ENCODE data around the gene NCOA6.
"Not testable (repeated sequence)": the region's sequence is repeated elsewhere in the genome, so short reads cannot be mapped to it uniquely, and the experiment has no call there.

Gene NCOA6

DNA sequence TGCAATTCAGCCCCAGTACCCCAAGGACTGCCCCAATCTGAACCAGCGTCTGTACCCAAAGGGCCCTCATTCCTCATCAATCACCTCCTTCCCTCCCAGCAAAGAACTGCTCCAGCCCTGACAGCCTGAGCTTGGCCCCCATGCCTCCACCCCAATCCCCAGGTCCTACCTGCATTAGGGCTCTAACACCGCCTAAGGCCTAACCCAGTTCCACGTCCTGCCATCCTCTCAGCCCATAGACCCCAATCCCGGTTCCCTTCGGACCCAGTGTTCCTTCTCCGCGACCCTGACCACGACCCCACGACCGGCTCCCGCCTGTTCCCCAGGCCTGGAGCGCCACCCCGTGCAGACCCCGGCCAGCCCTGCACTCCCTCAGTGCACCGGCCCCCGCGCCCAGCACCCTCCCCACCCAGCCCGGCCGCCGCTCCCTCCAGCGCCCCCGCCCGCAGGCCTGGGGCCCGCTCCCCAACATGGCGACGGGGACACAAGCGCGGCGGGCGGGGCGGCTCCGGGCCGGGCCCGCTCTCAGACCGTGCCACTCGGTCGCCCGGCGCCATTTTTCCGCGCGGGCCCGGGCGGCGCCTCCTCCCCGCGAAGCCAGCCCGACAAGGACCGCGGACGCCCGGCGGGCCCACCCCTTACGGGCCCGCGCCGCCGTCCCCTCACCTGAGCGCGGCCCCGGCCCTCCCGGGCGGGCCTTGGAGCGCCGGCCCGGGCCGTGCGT, 483 bp downstream of the NCOA6 start:
- DNase-seq (ENCODE audit: low spot score) = peak; percentile 56

DNA sequence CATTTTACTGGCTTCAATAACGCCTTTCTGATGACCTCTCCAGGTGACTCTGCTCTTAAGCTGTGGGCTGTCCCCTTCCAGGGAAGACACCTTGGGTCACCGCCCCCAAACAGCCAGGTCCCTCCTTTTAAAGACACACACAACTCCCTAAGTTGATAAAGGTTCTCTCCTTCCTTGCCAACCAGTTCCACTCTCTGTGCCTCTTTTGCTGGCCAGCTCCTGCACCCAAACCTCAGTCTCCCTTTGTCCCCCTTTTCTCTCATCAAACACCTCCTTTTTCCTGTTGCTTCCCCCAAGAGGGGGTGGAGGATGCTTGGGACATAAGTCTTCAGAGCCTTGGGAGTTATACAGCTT, 1.0 kb downstream of the NCOA6 start:
- peak; percentile 83 for DNase-seq (ENCODE audit: low spot score)

DNA sequence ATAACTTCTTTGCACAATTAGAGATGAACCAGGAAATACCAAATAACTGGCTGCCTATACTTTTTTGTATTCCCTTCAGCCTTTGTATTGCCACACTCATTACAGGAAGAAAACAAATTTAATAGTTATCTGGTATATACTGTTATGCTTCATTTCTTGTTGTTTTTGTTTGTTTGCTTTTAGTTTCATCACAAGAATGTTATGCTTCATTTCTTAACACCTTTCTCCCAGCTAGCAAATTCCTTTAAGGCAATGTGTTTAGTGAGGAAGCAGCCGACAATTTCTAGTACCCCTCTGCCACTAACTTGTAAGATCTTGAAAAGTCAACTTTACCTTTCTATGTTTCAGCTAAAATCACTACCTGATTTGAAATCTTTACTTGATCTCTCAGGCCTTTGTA, 1.4 kb downstream of the NCOA6 start:
- no peak for DNase-seq (ENCODE audit: low spot score)

DNA sequence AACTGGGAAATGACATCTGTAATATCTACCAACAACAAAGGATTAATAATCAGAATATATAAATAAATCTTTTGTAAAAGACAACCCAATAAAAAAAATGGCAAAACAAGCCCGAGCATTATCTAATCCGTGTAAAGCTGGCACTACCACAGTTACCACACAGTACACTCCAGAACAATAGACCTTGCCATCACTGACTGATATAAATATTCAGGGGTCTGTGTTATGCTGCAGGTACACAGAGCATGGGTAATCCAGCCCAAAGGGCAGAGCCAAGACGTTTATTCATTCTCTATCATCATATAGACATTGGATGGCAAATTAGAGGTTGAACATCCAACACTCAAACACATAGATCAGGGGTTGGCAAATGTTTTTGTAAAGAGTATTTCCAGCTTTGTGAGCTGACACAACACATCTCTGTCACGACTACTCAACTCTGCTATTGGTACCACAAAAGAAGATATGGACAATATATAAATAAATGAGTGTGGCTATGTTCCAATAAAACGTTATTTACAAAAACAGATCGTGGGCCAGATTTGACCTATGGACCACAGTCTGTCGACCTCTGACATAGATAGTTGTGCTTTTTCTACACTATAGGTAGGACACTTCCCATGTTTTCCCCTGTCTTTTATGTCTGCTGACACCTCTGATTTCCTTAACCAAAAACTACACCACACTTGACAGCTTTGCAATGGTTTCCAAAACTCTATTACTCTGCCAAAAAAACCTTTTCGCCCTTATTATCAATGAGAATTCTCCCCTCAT, 4.5 kb downstream of the NCOA6 start:
- no peak for DNase-seq (ENCODE audit: low spot score)

DNA sequence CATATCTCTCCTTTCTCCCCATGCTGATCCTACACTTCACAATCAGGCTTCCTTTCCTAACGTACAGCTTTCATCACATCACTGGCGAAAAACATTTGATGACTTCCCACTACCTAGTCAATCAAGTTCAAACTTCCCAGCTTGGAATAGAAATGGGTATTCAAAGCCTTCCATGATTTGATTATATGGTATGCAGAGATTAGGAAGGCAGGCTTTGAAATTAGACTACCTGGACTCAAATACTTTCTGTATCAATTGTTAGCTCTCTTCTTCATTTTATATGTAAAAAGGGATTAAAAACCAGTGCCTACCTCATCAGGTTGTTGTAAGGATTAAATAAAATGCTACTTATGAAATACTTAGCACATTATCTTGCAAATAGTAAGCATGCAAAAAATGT, 7.7 kb downstream of the NCOA6 start:
- no peak for DNase-seq (ENCODE audit: low spot score)

DNA sequence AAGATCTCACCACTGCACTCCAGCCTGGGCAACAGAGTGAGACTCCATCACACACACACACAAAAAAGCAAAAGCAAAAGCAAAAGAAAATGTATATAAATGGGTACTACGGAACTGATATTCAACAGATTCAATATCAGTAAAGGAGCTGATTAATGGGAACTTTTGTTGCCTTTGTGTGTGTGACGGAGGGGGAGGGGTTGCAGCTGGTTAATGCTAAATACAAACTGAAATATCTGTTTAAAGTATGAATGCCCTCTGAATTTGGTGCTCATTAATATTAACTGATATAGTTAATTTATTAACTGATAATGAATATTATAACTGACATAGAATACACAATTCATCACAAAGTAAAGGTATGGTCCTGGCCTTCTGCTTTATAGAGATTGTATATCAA, 8.4 kb downstream of the NCOA6 start:
- no peak for DNase-seq (ENCODE audit: low spot score)

DNA sequence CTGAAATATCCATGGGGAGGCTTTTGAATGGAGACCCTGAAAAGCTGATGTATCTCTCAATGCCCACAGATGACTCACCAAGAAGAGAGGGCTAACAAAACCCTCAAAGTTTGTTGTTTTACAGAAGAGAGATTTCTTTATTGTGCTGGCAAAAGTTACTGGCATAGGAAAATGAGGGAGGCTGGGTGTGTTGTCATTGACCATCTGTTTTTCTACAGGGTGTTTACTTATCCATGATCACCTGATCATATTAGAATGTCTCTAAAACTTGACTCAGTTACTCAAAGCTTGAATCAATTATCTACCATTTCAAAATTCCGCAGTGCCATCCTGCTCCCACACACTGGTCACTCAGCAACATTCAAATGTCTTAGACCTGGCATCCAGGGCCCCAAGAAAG, 9.8 kb downstream of the NCOA6 start:
- no peak for DNase-seq (ENCODE audit: low spot score)

DNA sequence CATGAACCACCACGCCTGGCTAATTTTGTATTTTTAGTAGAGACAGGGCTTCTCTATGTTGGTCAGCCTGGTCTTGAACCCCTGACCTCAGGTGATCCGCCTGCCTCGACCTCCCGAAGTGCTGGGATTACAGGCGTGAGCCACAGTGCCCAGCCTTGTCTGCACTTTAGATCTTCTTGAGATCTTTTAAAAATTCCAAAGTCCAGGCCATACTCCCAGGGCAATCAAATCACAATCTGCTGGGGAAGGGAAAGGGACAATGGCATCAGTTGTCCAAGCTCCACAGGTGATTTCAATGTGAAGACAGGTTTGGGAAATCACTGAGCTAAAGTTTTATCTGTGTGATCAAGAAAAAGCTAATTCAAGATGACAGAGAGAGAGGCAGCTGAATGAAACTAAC, 16.9 kb downstream of the NCOA6 start:
- no peak for DNase-seq (ENCODE audit: low spot score)

DNA sequence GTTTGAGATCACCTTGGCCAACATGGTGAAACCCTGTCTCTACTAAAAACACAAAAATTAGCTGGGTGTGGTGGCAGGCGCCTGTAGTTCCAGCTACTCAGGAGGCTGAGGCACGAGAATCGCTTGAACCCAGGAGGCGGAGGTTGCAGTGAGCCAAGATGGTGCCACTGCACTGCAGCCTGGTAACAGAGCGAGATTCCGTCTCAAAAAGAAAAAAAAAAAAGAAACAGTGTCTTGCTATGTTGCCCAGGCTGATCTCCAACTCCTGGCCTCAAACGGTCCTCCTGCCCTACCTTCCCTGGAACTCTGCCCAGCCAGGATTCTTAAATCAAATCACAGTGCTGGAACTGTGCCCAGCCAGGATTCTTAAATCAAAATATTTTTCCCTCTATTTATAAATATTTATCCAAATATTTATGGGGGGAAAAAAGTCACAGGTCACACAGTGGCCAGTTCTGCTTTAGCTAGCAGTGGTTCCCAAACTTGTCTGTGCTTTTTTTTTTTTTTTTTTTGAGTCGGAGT, 17.4 kb downstream of the NCOA6 start:
- not testable (repeated sequence) for DNase-seq (ENCODE audit: low spot score)

DNA sequence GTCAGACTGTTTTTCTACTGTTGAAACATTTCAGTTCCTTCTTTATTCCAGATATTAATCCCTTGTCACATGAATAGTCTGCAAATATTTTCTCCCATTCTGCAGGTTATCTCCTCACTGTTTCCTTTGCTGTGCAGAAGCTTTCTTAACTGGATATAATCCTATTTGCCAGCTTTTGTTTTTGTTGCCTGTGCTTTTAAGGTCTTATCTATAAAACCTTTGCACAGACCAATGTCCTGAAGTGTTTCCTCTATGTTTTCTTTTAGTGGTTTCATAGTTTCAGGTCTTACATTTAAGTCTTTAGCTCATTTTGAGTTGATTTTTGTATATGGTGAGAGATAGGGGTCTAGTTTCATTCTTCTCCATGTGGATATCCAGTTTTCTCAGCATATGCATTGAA, 19.2 kb downstream of the NCOA6 start:
- DNase-seq (ENCODE audit: low spot score) = no peak

DNA sequence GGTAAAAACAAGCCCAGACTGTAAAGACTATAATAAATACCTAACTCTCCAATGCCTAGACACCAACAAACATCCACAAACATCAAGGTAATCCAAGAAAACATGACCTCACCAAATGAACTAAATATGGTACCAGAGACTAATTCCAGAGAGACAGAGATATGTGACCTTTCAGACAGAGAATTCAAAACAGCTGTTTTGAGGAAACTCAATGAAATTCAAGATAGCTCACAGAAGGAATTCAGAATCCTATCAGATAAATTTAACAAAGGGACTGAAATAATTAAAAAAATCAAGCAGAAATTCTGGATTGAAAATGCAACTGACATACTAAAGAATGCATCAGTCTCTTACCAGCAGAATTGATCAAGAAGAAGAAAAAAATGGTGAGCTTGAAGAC, 26.6 kb downstream of the NCOA6 start:
- DNase-seq (ENCODE audit: low spot score) = no peak

DNA sequence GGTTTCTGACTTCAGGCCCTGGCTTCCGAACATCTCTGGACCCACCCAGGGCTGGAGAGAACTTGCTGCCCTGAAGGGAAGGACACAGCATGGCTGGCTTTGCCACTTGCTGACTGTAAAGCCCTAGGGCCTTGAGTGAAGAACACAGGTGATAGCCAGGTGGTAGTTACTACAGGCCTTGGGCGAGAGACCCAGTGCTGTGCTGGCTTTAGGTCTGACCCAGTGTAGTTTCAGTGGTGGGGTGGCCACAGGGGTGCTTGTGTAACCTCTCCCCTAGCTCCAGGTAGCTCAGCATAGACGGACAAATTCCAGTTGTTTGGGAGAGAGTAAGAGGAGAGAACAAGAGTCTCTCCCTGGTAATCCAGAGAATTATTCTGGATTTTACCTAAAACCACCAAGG, 27.1 kb downstream of the NCOA6 start:
- no peak for DNase-seq (ENCODE audit: low spot score)

DNA sequence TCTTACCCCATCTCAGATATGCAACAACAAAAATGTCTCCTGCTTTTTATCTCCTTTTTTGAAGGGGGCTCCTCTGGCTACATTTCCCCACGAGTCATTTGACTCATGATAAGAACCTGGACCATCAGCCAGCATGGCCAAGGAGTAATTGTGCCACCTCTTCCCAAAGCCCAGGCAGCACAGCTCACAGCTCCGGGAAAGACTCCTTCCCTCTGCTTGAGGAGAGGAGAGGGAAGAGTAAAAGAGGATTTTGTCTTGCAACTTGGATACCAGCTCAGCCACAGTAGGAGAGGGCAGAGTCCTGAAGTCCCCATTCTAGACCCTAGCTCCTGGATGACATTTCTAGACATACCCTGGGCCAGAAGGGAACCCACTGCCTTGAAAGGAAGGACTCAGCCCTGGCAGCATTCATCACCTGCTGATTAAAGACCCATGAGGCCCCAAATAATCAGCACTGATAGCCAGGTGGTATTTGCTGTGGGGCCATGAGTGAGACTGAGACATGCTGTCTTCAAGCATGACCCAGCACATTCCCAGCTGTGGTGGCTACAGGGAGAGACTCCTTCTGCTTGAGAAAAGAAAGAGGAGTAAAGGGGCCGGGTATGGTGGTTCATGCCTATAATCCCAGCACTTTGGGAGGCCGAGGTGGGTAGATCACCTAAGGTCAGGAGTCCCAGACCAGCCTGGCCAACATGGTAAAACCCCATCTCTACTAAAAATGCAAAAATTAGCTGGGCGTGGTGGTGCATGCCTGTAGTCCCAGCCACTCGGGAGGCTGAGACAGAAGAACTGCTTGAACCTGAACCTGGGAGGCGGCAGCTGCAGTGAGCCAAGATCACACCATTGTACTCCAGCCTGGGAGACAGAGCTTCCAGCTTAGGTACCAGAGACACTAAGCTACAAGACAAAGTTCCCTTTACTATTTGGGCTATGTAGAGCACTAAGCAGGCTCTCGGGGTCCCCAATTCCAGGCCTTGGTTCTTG, 28.1 kb downstream of the NCOA6 start:
- DNase-seq (ENCODE audit: low spot score) = no peak

DNA sequence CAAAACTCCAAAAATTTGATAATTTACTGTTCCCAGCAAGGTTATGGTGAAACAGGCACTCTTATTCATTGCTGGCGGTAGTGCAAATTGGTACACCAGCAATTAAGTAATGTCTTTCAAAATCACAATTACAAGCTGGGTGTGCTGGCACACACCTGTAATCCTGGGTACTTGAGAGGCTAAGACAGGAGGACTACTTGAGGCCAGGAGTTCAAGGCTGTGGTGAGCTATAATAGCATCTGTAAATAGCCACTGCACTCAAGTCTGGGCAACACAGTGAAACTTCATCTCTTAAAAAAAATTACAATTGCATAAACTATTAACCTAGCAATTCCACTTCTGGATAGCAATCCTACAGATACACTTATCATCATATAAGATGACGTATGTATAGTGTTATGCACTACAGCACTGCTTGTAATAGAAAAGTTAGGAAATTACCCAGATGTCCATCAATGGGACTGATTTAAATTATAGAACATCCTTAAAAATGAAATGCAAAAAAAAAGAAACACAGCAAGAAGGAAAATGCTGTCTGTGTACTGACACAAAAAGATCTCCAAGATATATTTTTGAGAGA, 31.4 kb downstream of the NCOA6 start:
- DNase-seq (ENCODE audit: low spot score) = no peak

DNA sequence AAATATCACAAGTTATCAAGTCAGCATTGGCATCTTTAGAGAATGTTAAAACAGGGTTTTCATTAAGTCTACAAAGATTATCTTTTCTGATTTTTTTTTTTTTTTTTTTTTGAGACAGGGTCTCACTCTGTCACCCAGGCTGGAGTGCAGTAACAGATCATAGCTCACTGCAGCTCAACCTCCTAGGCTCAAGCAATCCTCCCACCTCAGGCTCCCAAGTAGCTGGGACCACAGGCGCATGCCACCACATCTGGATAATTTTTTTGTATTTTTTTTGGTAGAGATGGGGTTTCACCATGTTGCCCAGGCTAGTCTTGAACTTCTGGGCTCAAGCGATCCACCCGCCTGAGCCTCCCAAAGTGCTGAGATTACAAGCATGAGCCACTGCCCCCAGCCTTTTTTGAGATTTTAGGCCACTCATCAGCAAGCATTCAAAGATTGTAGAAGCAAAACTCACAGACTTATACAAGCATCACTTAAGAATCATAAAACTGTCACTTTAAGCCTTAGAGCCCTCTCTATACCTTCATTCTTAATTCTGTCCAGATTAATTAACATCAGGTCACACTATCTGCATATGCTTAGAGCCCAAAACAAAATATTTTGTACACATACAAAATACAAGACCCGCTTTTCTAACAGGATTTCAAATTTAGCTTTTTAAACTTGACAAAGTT, 32.6 kb downstream of the NCOA6 start:
- no peak for DNase-seq (ENCODE audit: low spot score)

DNA sequence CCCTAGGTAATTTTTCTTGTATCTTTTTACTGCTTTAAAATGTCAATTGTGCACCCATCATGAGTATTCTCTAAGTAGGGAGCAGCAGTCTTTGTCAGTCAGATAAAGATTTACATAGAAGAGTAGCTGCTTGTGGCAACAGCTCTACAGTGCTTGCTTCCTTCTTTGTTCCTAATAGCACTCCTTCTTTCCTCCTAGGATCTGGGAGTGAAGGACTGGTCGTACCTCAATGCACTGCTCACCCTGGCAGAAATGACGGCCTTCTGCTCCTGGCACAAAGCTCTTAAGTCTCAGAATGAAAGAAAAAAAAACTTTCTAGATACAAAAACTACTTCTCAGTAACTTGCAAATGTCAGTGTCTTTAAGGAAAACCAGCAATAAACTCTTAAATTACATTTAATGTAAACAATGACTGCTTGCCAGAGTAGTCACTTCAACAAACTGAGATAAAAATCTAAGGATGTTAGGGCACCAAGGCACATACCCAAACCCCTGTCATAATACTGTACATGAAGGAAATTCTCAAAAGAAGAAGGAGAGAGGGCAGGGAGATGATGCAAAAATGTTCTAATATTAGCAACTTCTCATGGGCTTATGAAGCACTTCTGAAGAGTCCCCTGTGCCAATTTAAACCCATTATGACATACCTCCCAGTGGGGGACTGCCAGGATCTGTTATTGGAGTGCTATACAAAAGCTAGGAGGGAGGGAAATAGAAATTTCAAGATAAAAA, 34.0 kb downstream of the NCOA6 start:
- DNase-seq (ENCODE audit: low spot score) = no peak

DNA sequence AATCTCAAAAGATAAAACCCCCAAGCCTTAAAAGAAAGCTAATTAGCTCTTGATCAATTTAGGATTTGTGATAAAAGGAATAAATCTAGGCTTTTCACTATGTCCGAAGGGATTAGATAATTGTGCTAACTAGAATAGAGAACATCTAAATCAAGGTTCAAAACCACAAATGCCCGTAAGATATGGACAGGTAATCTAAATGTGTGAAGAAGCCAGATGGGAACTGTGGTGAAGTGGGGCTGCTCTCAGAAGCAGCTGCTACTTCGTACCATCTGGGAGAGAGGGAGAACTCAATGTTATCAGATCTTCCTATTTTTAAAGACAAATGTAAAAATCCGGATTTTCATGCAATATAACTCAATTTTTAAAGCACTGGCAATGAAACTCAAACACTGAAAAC, 44.2 kb downstream of the NCOA6 start:
- DNase-seq (ENCODE audit: low spot score) = no peak

DNA sequence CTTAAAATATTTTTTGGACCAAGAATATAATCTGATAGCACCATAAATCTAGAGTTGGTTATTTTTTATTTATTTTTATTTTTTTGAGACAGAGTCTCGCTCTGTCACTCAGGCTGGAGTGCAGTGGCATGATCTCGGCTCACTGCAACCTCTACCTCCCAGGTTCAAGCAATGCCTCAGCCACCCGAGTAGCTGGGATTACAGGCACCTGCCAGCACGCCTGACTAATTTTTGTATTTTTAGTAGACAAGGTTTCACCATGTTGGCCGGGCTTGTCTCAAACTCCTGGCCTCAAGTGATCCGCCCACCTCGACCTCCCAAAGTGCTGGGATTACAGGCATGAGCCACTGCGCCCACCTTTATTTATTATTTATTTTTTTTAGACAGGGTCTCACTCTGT, 45.2 kb downstream of the NCOA6 start:
- DNase-seq (ENCODE audit: low spot score) = not testable (repeated sequence)

DNA sequence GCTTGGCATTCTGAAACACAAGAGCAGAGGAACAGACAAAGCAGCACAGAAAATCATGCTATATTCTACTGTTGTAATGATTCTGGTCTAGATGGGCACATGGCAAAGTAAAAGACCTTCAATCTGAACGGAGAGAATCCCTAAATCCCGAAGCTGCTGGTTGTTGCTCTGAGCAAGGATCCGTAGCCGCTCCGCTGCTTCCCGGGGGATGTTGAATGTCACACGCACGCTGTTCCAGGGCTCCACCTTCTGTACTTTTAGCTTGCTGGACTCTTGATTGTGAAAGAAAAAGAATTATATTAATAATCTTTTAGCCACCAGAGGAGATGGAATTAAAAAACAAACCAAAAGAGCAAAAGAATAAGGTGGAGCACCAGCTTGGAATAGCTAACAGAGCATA, 49.3 kb downstream of the NCOA6 start:
- DNase-seq (ENCODE audit: low spot score) = no peak

DNA sequence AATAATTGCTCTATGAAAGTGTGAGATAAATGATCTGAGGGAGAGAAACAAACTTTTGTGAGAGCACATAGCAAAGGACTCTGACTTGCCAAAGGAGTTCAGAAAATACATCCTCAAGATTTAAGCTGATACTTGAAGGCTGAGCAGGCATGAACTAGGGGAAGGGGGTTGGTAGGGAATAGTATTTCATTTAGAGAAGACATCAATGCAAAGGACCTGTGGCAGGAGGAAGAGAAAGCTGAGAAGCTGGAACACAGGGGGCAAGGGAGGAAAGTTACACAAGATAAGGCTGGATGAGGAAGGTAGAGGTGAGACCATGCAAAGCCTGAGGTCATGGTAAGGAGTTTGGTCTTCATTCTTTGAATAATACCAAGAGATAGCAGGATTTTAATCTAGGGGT, 50.6 kb downstream of the NCOA6 start:
- DNase-seq (ENCODE audit: low spot score) = no peak

DNA sequence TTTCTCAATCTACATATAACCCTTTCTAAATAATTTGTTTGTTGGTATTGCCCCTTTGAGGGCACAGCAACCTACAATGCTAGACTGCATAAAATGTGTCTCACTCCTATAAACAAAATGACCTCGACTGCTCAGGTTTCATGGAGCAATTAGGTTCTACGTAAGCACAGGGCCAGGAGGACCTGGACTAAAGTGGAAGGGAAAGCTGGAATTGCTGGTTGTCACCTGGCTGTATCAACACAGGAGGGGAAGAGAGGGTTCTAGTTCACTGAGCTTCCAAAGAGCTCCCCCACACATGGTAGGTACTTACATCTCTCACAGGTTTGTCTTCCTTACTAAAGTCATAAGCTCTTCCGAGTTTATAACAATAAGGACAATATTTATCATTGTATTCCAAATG, 51.0 kb downstream of the NCOA6 start:
- no peak for DNase-seq (ENCODE audit: low spot score)

Measured in CD4-positive, alpha-beta T cell treated with Interleukin-2 at 100 ng/mL for 4 hours (primary cell).